Left forelimb (tissue), 1 donor: Measurements from ENCODE around the gene EBF3.

Experiments used
- DNase-seq: peaks from one replicate; pipeline ENCODE4 v3.0.0-alpha.2; 2018; ENCODE audit warnings: low spot score

EBF3 gene

DNA sequence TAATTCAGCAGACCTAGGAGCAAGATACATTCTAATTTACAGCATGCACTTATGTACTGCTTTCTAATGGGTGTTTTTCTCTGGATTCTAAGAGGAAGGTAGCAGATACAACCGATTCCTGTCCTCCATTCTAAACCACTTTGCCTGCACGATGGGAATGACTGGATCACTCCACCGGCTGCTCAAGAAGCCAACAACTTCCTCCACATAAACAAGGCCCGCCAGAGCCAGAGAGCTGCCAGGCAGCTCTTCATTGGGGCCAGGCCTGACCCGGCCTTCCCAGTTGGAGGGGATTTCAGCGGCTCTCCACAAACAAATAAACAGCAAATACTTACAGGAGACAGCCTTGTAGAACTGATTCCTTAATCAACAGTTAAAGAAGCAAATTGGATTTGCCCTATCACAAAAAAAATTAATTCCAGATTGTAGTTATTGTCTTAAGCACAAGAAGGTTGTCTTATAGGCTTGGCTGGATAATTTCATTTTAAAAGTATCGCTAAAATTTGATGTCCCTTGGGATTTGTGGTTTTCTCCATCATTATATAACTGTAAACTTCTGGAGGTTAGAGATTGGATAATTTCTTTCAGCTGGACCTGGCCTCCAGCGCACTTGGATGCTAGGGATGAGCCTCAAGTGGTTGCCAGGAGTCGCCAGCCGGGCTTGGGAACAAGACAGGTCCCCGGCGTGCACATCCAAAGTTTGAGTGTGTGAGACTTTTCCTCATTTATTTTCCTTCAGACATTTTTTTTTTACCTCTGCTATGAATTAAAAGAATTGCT, 20.9 kb downstream of the EBF3 start:
- DNase-seq, result no peak

DNA sequence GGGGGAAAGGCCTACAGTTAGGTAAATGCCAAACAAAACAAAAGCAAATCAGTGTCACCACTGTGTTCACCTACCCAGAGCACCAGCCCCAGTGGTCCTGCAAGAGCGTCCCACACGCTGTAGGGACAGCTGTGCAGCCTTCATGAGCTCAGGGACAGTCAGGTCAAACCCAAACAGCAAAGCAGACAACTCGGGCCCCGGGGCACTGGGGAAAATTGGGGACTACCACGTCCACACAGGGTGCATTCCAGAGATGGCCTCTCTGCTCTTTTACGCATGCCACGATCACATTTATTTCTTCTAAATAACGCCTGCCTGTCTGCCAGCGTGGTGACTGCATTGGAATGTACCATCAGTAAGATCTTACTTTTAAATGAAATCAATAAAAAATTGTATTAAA, 21.7 kb downstream of the EBF3 start:
- no peak for DNase-seq

DNA sequence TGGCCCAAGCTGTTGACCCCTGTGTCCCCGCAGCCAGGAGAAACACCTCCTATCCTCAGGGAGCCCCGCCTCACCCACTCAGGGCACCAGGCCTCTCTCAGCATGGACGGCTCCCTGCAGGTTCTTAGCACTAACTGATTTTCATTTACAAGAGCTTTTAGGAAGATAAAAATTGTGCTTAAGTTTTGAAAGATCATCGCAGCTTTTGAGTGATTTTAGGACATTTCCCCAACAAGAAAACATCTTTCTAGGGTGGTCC, 22.1 kb downstream of the EBF3 start:
- no peak for DNase-seq

DNA sequence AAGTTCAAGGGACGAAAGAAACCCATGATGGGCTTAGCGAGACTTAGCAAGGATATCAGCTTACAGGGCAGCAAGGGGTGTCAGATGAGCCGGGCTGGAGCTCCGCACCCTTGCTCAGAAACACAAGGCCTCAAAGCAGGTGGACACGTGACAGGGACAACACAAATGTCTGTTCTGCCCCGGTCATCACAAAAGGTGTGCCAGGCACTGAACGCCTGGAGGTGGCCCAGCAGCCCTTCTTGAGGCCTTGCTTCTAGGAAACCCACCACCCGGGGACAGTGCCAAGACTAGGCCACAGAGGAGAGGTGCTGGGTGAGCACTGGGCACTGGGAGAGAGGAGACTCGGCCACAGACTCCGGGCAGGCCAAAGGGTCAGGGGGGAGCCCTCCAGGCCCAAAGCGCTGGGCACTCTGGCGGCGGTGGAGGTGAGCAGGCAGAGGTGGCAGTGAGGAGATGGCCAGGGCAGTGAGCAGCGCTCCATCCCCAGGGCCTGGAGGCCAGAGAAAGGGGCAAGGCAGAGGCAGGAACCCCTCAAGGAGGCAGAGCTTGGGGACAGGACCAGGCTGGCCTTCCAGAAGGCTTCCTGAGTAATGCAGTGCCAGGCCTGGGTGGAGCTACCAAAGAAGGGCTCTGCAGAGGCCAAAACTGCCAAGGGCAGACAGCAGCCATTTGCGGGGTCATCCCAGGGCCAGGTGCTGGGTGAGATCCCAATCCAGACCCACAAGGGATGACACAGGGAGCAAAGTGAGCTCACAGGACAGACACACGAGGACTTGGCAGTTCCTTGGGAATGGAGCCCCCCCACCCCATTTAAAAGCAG, 22.7 kb downstream of the EBF3 start:
- no peak for DNase-seq

DNA sequence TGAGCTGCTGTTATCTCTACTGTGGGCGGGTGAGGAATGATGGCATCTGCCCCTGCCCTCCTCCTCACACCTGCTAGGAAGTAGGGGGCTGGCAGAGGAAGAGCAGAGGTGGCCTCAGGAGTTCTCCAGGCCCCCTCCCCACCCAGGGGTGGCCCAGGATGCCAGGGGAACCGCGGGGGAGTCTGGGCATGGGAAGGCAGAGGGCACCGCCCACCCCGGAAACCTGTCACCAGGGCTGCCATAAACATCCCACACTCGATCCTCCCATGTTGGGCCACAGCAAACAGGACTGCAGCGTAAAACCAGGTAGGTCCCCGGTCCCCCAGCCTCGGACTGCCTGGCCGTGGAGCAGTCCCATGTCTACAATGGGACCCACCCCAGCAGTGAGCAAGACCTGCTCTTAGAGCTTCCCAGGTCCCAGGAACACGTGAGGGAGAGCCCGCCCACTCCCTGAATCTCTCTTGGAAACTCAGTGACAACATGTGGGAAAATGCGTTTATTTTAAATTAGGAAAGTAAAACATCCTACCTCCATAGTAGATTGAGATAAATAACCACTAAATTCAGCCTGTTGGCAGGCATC, 23.4 kb downstream of the EBF3 start:
- no peak for DNase-seq

DNA sequence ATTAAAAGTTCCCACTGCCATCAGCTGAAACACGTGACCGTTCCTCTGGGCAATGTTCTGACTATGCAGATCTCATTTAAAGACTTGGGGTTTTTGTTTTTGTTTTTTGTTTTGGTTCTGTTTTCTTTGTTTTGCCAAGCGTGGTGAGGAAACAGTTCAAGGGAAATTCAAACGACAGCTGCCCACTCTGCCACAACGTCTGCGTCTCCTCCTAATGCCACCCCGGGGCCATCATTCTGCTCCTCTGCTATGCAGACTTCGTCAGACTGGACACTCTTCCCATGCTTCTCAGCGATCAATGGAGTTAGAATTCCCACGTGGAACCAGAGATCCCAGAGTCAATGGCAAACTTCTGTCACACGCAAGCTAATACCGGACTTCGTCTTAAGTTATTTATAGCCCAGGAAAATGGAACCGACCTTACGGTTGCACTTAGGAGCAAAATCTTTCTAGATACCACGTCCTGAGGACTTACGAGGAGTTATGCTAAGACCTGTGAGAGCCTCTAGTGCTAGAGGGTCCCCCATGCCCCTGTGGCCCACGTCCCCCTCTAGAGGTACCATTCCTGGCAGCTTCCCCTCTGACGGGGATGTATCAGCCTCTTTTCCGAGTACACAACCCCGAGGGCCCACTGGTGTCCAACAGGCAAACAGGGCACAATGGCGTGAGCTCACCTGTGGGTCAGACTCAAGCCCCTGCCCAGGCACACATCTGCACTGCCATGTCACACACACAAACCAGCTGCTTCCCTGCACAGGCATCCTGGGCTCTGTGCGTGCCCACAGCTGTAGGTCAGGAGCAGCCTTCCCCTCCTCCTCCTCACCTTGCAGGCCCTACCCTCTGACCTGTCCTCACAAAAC, 24.4 kb downstream of the EBF3 start:
- no peak for DNase-seq

DNA sequence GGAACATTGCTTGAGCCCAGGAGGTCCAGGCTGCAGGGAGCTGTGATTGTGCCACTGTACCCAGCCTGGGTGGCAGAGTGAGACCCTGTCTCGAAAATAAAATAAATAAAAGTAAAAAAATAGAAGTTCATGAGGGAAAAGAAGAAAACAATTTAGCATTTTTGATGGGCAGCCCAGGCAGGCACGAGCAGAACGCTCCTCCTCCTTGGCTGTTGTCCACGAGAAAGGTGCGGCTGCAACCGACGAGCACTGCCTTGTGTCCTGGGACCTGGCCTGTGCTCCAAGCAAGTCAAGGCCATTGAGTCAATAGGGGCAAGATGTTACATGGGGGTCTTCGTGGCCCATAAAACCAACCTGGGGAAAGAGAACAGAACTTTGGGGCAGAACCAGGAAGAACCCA, 25.6 kb downstream of the EBF3 start:
- DNase-seq, result no peak

DNA sequence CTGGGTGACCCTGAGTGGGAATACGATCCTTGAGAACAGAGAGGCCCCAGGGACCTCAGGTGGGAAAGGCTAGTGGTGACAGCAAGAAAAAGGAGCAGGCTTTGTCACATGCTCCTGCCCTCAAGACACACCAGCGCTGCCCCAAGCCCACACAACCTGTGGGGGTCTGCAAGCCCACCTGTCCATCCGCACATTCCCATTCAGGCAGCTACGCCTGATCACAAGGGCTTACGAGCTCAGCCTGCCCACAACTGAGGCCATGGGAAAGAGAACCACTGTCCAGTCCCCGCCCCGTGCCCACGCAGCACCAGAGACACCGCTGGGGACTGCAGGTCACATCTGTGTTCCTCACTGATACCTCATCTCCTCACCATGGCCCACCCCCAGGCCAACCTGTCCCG, 26.7 kb downstream of the EBF3 start:
- no peak for DNase-seq

DNA sequence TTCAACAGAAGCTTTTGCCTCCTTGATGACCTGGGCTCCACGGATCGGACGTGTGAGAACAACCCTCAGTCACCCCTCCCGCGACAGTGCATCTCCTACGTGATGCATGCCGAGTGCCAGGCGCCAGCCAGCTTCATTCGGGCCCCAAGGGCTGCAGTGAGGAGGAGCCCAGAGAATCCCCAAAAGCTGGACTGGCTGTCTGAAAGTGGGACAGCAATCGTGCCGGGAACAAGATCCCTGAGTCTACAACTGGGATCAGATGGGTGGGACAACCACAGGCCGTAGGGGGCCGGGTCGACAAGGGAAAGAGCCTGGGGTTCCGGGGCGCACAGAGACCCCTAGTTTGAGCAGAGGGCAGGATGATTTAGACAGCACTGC, 27.2 kb downstream of the EBF3 start:
- DNase-seq, result no peak

DNA sequence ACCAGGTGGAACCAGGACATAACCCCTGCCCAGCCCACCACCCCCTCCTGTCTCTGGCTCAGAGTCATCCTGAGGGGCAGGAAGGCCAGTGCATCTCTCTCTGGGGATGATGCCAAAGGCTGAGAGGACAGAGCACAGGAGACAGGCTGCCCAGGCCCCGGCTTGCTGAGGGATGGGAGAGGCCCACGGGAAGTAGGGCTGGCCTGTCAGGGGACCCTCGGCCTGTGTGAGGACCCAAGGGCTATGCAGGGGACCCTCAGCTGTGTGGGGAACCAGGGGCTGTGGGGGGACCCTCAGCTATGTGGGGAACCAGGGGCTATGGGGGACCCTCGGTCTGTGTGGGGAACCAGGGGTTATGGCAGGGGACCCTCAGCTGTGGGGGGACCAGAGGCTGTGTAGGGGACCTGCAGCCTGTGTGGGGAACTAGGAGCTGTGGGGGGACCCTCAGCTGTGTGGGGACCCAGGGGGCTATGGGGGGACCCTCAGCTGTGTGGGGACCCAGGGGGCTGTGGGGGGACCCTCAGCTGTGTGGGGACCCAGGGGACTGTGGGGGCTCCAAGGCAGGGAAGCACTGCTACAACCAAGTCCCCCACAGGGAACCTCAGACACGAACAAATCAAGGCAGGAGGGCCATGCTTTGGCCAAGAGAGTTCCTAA, 27.7 kb downstream of the EBF3 start:
- no peak for DNase-seq

DNA sequence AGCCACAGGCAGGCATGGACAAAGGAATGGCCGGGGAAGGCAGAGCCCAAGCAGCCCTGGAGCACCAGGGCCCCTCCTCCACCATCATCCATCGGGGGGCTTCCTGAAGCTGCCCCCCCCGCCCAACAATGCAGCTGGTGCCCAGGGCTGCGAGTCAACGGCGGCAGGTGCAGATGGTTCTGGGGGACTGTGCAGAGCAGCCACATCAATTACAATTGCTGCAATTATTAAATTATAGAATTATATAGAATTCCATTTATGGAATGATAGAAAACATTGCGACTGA, 28.3 kb downstream of the EBF3 start:
- no peak for DNase-seq

DNA sequence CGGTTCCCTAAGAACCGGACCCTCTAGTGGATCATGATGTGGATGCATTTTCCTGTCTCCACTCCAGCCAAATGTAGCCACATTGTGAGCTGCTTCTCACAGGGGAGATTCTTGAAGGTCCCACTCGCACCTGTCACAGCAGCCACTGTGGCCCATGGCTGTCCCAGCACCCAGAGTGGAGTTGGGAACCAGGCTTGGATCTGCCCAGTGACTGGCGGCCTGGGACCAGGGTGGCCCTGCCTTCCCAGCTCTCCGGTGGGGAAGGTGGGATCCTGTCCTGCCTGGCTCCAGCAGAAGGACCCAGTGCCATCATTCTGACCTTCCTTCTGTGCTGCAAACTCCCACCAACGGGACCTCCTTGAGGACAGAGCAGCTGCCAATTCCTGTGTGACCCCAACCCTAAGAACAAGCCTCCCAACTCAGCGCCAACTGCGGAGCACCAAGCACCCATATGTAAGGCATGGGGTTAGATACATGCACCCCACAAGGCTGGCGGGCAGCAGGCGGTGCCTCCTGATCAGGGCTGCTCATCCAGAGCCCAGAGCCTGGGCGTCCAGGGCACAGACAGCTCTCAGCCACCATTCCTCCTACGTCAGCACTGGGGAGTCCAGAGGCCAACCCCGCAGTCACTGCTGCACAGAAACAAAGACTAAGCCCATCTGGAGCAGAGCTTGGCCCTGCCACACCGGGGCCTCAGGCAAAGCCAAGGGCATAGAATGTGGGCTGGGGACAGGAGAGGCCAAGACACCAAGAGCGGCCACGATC, 28.8 kb downstream of the EBF3 start:
- DNase-seq, result no peak

DNA sequence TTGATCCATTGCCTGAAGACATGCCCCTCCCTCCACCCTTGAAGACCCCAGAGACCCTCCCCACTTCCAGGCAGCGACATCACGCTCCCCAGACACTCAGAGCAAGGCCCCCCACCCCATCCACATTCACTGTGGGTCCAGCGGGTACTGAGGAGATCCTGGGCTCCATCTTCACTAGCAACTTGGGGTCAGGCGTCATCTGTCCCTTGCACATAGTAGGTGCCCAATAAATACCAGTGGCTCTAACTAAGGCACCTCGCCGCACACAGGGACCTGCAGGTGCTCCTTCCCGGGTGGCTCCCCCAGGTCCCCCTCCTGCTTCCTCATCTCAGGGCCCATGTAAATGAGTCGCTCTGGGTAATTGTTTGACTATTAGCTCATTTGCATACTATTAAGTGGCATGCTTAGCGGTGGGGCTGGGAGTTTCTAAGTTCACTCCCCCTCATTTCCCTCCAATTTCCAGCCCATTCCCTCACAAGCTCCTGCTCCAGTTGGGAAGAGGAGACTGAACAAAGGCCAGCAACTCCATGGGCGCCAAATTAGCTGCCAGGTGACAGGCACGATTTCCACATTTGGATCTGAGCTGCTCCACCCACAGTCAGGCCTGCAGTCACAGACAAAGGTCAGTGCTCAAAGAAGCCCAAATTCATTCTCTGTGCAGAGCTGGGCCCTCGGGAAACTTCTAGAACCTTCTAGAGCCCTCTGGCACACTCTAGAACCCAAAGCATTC, 29.7 kb downstream of the EBF3 start:
- no peak for DNase-seq

DNA sequence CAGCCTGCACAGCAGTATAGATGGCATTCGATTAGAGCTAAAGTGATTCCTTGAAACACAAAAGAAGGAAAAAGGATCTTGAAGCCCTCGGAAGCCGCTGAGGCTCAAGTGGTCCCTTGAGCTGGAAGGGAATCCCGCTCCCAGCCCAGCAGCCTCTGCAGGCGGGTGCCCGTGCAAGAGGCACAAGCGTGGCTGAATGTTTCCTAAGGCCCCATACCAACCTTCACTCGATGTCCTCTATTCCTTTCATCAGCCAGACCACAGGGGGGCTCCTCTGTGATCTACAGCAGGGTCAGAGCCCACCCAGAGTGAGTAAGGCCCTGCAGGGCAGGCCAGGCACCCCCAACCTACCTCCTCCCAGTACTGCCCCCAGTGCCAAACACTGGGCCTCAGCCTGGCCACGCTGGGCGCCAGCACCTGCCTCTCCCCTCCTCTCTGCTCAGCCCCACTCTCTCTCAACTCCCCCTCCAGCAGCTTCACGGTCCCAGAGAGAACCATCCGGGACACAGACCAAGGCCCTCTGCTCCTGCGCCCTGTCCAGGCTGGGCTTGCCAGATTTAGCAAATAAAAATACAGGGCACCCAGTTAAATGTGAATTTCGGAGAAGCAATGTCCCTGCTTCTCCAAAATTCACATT, 30.5 kb downstream of the EBF3 start:
- no peak for DNase-seq

DNA sequence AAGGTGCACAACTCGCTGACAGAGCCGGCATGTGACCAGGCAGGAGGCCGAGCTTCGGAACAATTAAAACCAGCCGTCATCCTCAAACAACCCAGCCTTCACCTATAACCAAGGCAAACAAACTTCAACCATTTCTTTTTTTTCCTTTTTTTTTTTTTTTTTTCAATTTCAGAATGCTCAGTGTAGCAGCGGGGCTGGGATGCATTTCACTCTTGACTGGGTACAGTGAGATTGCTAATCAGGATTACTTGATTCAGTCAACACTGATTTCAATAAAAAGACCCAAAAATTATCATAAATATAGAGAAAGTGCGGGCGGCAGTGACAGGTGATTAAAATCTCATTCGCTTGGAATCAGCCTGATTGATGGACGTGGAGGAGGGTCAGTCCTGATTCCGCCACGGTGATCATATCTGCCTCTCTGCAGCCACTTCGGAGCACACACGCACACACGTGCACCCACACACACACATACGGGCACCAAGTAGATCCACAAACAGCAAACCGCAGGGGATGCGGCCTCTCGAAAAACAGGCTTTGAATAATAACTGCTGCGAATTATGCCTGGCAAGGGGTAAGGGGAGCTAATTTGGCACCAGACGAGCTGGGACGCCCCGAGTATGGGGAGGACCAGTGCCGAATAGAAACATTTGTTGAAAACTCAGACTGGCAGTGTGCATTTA, 31.2 kb downstream of the EBF3 start:
- DNase-seq, result no peak

DNA sequence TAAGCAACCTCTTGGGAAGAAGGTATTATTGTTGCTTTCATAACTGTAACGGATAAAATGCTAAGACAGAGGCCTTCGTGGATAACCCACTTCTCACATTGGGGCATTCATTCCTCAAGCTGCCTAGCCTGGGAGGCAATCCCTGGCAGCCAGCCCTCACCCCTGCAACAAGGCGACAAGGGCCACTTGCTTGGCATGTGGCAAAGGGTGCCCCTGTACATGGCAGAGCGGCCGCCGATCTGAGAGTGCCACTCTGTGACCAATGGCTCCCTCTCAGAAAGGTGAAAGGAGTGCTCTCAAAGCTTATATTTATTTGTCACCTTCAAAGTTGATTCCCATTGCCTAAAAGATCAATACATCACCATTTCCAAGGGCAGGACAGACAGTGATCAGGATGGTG, 31.9 kb downstream of the EBF3 start:
- DNase-seq, result no peak

DNA sequence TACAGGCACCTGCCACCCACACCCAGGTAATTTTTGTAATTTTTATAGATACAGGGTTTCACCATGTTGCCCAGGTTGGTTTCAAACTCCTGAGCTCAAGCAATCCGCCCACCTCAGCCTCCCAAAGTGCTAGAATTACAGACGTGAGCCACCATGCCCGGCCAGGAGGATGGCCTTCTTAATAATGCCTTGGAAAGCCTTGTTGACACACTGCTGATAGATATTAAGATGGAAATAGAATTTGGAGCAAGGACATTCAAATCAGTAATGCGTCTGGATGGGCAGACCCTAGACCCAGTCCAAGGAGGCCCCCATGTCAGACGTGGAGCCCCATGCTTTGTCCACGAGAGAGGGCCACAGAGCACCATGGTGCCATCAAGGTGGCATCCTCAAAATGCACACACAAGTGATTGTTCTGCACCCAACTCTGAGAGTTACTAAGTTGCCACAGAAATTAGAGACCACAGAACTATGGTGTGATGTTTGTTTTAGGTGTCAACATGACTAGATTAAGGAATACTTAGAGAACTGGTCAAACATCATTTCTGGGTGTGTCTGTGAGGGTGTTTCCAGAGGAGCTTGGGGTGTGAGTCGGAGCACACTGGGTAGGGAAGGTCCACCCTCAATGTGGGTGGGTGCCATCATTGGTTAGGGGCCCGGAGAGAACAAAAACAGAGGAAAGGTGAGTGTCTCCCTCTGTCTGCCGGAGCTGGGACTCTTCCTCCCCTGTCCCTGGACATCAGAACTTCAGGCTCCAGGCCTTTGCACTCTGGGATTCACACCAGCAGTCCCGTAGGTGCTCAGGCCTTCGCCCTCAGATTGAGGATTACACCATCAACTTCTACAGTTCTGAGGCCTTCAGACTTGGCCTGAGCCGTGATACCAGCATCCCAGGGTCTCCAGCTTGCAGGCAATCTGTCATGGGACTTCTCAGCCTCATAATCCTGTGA, 34.5 kb downstream of the EBF3 start:
- no peak for DNase-seq

DNA sequence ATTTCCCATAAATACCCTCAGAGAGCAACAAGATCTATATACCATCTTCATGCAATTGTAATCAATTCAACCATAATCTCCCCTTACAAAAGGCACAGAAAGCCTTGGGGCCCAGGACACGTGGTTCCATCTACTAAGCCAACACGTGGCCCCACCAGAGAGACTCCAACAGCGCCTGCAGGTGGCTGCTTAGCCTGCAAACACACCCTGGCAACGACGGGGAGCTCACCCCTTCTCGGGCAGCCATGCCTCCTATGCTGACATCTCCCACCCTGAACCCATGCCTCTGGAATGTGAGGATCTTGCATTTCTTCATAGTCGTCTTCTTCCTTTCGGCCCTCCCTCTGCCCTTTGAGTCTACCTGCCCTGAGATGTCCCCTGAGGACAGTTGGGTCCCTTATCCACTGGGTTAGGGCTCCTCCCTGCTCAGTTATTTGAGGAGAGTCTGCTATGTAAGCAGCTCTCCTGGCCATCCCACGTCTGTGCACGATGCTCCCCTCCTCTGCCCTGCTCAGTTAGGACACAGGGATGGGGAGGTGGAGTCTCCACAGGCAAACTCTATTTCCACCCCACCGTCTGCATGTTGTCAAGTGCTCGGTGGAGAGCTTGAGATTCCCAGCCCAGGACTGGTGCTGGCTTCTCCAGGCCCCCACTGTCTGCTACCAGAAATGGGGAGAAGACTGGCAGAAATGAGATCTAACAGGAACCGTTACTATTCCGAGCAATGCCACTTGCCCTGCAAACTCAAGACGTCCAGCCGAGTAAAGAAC, 36.5 kb downstream of the EBF3 start:
- DNase-seq, result no peak
